ENCODE measurements around the gene EPHB2.

Gene EPHB2

DNA sequence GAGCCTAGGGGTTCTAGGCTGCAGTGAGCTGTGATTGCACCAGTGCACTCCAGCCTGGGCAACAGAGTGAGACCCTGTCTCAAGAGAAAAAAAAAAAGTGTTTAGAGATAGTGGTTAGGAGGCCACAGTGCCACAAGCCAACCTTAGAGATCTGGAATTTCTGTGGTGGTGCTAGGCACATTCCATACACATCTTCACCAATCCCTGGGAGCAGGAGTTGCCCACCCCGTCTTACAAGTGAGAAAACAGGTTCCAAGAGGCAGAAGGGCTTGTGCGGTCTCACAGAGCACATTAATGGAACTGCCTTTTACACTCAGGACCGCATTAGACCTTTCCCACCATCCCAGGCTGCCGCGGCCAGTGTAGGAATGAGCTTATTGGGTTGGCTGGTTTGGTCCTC, 93.2 kb downstream of the EPHB2 start:
- DNase-seq (ENCODE audit: low read depth) = no peak

DNA sequence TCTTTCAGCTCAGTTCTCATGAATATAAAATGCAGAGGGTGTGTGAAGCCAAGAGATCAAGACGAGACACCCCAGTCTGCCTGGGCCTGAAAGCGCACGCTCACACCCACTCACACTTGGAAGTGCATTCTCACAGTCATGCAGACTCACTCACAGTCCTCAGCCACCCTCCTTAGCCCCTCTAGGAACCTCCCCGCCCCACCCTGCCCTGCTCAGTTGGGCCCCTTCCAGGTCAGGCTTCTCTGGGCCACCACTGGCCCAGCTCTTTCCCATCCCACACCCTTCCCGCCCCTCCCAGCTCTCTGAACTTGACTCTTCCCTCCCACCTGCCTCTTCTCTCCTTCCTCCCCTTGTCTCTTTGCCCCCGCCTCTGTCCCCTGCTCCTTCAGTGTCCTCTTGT, 93.8 kb downstream of the EPHB2 start:
- DNase-seq (ENCODE audit: low read depth) = no peak

DNA sequence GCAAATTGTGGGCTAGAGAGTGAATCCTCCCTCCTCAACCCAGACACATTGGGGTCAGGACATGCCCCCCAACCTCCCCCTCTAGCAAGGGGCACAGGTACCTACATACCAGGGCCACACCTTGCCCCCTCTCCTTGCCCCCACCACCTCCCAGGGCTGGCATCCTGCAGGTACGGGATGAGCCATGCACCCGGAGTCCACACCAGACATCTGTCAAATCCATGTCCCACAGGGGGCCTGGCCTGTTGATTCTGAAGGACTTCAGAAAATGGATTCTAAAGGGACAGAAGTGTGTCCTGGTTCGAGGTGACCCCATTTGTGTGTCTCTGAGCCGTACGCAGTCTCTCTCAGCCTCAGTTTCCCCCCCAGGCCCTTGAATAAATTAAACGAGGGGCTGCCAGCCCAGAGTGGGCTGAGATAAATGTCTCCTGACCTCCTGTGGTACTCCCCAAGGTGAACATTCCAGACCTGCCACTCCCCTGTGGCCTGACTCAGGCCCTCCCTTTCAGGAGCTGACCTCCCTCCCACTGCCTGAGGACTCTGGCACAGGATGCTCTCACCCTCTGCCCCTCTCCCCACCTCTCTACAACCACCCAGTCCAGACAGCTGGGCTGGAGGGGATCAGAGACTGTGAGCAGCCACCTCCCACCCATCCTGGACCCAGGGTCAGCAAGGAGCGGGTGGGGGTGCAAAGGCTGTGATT, 94.5 kb downstream of the EPHB2 start:
- DNase-seq (ENCODE audit: low read depth) = no peak

DNA sequence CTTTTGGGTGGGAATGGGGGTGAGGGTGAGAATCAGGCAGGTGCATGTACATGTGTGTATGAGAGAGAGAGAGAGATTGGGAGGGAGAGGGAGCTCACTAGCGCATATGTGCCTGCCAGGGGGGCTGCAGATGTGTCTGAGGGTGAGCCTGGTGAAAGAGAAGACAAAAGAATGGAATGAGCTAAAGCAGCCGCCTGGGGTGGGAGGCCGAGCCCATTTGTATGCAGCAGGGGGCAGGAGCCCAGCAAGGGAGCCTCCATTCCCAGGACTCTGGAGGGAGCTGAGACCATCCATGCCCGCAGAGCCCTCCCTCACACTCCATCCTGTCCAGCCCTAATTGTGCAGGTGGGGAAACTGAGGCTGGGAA, 95.0 kb downstream of the EPHB2 start:
- DNase-seq (ENCODE audit: low read depth) = no peak

DNA sequence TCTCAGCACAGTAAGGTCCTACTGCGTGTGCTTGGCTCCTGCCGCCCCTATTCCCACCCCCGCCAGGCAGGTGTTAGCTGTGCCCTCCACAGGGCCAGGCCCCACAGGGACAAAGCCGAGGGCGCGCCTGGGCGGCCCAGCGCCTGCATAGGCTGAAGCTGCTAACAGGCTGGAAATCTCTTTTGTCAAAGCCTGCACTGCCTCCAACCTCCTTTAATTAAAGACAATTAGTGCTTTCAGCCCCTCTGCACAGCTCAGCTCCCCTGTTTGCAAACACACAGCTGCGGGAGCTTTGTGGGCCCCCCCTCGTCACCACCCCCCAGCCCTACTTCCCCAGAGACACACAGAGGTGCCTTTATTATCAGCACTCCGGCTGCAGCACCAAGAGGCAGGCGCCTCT, 95.9 kb downstream of the EPHB2 start:
- no peak for DNase-seq (ENCODE audit: low read depth)

DNA sequence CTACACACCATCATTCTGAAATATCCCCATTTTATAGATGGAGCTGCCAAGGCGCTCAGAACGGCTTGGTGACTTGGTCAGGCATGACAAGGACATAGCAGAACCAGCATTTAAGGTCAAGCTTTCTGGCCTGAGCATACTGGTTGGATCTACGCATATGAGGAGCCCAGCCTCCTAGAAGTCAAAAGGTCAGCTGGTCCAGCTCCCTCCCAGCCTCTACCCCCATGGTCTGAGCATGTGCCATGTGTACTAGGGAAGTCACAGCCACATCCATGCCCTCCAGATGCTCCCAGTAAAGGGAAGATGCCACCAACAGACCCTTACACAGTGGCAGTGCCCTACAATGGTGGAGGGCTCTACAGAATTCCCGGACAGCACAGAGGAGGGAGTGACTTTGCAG, 96.7 kb downstream of the EPHB2 start:
- no peak for DNase-seq (ENCODE audit: low read depth)

DNA sequence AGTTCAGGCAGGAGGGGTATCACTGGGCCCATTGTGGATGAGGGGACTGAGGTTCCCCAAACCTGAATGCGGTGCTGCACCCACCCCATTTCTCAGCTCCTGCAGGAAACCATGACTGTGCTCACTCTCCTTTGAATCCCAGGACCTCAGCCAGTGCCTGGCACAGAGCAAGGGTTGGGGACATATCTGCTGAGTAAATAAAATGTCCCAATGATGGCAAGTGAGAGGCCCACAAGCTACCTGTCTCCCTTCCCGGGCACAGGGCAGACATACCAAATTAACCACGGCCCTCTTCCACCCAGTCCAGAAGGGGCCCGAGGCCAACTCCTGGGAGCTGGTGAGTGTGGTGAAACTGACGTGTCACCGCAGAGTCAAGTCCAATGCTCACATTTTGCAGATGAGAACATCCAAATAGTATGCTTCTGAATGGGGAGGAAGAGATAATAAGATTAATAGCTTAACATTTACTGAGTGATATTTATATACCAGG, 97.6 kb downstream of the EPHB2 start:
- DNase-seq (ENCODE audit: low read depth) = no peak

DNA sequence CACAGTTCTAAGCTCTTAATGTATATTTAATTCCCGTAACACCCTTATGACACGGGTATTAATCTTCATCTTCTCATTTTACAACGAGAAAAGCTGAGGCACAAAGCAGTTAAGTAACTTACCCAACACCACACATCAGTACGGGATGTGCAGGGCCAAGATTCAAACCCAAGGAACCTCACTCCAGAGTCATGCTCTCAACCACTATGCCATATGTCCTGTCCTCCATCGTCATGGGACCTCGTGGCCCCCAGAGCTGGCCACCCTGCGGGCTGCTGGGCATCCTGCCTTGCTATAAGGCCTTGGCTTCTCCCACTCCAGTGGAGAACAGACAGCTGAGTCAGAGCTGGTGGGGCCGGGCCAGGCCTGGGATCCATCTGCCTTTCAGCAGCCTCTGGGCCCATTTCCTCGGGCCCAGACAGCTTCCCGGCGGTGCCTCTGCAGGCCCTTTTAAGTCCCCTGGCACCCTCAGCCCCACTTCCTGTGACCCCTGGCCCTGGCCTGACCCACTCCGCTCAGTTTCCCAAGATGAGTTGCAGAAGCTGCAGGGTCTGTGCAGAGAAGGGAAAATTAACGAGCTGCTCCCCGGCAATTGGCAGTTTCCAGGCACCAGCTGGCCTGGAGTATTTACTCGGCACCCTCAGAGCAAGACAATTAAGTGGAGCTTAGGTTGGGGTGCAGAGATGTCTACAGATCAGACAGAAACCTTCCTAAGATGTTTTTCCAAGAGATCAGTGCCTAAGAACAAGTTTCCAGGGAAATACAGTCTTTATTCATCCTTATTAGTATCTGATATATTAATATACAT, 98.2 kb downstream of the EPHB2 start:
- DNase-seq (ENCODE audit: low read depth) = no peak

DNA sequence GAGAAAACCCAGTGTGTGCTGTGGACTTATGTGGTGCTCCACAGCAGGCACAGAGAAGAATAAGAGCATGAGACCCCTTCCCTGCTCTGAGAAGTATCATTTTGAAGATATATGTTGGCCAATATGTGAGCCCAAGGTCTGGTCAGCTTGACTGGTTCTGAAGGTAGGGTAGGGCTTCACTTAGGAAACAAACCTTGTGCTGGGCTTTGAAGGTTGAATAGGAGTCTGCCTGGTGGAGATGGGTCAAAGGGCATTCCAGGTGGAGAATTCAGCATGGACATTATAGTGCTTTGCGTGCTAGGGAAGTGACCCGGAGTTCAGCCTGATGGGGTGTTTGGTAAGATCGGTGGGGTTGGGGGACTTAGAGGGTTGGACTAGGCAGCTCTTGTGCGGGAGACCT, 99.1 kb downstream of the EPHB2 start:
- no peak for DNase-seq (ENCODE audit: low read depth)

DNA sequence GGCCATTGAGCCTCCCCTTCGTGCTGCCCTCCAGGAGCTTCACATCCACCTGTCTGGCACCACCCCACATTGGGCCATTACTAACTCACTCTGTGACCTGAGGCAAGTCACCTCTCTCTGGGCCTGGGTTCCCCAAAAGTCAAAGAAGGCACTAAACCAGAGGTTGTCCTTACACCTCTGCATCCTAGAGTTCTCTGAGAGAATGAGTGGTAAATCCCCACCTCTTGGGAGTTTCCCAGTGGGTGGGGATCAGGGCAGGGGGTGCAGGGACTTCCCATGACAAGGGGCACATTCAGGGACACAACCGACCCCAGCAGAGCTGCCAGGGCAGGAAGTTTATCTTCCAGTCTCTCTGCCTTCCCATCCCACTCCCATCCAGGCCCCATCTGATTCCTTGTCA, 99.7 kb downstream of the EPHB2 start:
- no peak for DNase-seq (ENCODE audit: low read depth)

DNA sequence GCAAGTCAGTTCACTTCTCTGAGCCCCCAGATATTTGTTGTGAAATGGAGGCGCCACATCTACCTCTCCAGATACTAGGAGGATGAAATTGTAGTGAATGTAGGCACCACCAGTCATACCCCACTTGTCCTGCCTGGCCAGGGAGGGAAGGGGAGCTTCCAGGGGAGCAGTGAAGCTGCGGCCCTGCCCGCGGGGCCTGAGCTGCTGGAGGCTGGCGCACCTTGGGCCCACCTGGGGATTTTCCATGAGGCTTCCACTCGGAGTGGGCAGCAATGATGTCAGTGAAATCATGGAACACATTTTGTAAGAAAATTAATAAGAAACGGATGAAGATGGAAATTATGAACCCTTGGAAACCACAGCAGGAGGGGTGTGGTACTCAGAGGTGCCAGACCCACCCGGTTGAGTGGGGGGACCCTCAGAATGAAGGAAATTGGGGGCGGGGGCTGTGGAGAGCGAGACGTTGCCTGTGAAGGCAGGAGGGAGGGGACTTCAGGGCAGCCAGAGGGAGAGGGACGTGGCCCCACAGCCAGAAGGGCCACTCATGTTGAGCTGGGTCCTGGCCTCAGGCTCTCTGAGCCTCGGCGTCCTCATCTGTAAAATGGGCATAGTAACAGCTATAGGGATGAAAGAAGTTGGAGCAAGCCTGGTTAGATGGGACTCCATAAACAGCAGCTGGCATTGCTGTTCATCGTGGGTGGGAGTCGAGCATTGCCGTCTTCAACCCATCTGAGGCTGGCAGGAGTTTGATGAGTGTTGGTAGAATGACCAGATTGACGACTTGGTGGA, 101.6 kb downstream of the EPHB2 start:
- DNase-seq (ENCODE audit: low read depth) = no peak

DNA sequence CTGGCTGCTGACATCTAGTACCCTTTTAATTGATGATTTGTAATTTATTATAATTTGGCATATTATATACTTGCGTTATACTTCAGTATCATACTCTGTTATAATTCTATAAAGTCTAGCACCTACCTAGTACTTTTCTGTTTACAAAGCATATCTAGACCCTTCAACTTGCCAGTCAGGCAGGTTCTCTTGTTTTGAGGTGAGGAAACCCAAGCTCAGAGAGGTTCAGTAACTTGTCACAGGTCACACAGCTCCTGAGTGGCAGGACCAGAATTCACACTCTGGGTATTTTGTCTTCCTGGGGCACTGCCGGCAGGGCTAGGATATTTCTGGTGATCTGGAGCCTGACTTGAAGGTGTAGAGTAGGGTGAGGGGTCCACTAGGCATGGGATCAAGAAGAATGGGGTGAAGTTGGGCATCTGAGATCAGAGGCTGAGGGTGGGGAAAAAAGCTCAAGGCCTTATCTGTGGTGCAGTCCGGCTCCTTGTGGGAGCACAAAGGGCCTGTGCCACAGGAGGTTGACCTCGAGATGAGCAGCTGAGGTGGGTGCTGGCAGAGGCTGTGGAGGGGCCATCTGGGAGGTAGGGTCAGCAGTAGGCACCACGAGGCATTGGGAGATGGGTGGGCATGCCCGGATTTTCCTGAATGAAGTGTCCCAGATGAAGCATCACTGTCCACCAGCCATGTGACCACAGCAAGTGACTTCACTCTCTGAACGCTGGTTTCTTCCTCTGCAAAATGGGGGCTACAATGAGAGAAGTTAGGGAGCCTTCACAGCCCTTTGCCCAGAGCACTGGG, 102.6 kb downstream of the EPHB2 start:
- DNase-seq (ENCODE audit: low read depth) = no peak

DNA sequence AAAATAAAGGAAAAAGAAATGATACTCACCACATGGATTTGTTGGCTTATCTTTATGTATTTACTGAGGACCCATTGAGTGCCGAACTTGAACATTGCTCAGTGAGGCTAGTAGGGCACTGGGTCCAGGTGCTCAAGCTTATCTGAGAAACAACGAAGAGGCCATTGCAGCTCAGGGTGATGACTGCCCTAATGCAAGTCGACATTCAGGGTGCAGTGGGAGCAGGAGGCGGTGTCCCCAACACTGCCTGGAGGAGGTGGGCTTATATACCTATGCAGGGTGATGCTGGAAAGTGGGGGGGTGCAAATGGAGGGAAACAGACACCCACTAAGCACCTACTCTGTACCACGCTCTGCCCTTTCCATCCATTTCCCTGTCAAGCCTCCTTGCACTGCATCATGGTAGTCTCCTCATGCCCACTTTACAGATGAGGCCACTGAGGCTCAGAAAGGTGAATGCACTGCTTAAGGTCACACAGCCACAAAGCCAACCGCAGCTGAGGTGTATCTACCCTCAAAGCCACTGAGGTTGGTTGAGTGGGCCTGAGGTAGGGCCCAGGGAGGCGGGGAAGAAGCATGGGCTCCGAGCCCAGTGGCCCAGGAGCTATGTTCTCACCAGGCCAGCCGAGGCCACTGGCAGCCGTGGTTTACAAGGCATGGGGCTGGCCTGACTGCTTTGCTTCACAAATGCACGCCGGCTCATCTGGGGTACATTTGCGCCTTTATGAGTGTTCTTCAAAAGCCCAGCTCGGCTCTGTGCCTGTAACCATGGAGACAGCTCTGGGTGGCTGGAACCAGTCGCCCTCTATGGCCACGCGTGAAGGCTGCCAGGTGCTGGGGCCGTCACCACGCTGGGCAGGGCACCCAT, 103.8 kb downstream of the EPHB2 start:
- DNase-seq (ENCODE audit: low read depth) = no peak

DNA sequence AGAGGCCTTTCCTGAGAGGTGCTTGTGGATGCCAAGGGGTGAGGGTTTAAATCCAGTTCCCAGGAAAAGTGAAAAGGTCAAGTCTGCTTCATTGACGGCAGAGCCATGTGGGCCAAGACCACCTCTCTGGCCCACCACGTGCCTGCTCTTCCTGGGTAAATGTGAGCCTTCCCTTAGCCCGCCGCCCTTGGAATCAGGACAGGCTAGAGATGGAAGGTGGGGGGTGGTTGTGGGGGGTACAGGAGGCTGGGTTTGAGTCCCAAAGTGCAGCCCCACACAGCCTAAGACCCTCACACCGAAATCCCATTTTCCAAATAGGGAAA, 104.4 kb downstream of the EPHB2 start:
- DNase-seq (ENCODE audit: low read depth) = no peak

DNA sequence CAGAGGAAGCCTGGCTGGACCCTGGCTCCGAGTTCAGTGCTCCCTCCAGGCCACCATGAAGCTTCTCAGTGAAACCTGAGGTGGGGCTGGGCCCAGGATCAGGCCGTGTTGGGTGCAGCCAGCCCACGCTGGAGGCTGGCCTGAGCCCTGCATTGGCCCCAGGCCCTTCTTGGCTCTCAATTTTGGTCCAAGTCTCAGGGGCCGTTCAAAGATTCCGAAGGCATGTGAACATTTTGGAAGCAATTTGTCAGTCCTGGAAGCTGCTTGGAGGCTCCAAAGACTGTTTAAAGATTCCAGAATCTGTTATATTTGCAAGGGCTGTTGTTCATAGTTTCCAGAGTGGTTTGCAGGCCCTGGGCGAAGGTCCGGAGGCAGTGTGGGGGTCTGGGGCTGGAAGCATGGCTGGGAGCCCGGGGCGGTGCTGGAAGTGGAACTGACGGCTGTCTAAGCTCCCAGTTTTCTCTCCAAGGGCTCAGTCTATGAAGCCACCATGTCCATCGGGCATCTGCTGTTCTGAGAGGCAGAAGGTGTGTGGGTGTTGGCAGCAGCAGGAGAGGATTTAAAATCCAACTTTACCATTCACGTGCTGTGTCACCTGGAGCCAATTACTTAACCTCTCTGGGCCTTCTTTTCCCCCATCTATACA, 104.9 kb downstream of the EPHB2 start:
- DNase-seq (ENCODE audit: low read depth) = no peak

DNA sequence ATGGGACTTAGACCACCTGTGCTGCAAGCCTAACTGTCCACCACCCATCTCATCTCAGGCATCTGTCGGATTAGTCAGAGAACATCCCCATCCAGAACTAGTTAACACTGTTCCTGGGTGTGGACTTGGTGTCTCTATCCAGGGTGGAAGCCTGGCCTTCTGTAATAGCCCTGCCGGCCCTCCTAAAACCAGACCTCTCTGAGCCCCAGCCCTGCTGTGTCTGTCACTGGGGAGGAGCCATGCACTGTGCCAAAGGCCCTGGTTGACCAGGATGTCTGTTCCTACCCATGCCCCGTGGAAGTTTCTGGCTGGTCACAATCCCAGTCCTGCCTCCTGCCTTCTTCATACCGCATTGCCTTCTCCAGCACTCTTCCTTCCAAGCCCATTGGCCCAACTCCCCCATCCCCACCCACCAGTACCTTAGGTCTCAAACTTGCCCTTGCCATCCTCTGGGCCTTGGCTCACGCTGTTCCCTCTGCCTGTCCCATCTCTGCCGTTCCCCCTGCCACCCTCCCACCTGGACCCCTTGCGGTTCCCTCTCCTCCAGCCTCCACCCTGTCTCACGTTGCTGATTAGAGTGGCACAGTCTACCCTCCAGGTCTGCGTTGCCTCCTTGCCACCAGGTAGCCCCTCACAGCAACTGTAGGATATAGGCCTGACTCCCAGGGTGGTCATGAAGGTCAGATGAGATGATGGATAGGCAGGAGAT, 105.6 kb downstream of the EPHB2 start:
- no peak for DNase-seq (ENCODE audit: low read depth)

DNA sequence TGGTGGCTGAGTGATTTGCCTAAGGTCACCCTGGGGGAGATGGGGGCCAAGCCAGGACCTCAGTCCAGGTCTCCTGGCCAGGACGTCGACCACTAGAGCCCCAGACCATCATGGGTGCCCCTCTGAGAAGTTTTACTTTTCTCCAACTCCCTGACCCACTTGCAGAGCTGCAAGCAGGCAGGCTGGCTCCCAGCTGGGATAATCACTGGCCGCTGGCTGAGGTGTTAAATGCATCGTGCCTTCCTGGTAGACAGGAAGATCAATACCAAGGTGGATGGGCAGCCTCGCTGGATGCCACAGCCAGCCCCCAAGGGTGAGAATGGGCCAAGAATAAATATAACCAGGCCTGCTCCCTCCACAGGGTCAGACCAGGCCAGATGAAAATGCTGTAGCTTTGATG, 106.2 kb downstream of the EPHB2 start:
- DNase-seq (ENCODE audit: low read depth) = no peak

DNA sequence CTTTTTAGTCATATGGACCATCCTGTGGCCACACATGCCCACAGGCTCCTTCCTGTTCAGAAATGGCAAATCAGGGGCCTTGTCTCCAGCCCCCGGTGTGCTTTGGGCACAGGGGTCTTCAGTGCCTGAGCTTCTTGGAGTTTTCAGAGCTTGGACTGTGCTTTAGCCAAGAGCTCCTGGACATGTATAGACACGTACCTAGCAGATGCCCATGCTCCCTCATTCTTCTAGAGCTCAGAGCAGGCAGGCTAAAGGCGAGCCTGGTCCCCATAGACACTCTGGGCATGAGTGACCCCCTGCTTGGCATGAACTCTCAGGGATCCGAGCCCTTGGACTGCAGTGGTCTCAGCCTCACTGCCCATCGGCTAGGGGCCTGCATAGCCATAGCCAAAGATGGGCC, 106.8 kb downstream of the EPHB2 start:
- DNase-seq (ENCODE audit: low read depth) = no peak

DNA sequence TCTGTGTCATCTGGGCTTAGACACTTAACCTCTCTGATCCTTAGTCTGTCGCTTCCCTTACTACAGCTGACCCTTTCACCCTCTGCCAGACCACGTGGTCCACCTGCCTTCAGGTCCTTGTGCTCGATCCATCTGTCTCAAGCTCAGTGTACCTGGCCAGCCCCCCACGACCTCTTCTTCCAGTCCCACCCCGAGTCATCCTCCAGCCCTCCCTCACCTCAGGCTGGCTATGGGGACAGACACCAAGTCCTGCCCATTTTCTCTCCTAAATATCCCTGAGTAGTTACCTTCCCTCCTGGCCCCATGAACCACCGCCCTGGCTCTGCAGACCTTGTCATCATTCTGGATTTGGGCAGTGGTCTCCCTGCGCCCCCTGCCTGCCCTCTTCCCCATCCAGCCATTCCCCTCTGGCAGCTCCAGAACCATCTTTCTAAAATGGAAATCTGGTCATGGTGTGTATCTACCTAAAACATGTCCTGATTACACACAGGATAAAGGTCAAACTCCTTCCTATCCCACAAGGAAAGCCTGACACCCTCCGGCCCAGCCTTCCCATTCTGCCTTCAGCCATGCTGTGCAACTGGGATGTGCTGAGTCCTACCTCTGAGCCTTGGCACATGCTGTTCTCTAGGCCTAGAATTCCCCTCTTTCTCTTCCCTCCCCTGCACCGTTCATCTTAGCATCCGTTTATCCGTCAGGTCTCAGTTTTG, 107.6 kb downstream of the EPHB2 start:
- no peak for DNase-seq (ENCODE audit: low read depth)
